Karpas-422 (cell line): ENCODE results near the gene KAT6B. TPM values are rescaled to one million over a fixed set of nuclear protein-coding genes. Genes with fewer than 3 reads are reported as not detected.
"Not testable (repeated sequence)": the region's sequence is repeated elsewhere in the genome, so short reads cannot be mapped to it uniquely, and the experiment has no call there.

Source experiments
- DNase-seq: peaks from one replicate; pipeline ENCODE4 v3.0.0-alpha.2; 2015
- H2AFZ ChIP-seq: fragments of 200-600 bp; sonication (generic); 2 replicates; pipeline ENCODE4 v1.6.1; 2014; ENCODE audit warnings: antibody characterized with exemption, low read length, mixed read lengths
- H3K27ac ChIP-seq: fragments of 200-600 bp; sonication (generic); 2 replicates; pipeline ENCODE4 v1.5.1; 2014; ENCODE audit warnings: mild to moderate bottlenecking, low read length, moderate library complexity
- H3K27me3 ChIP-seq: fragments of 200-600 bp; sonication (generic); 2 replicates; pipeline ENCODE4 v1.6.1; 2014; ENCODE audit warnings: low read length, mixed read lengths
- H3K36me3 ChIP-seq: fragments of 200-600 bp; sonication (generic); 2 replicates; pipeline ENCODE4 v1.6.1; 2014; ENCODE audit warnings: low read length, mixed read lengths; ENCODE audit not compliant: insufficient read depth
- H3K4me1 ChIP-seq: fragments of 200-600 bp; sonication (generic); 2 replicates; pipeline ENCODE4 v1.6.1; 2014; ENCODE audit warnings: mild to moderate bottlenecking, low read length, mixed read lengths
- H3K4me2 ChIP-seq: fragments of 200-600 bp; sonication (generic); 2 replicates; pipeline ENCODE4 v1.6.1; 2014; ENCODE audit warnings: low read length, low read depth, mild to moderate bottlenecking; ENCODE audit not compliant: poor library complexity, severe bottlenecking
- H3K4me3 ChIP-seq: fragments of 200-600 bp; sonication (generic); 2 replicates; pipeline ENCODE4 v1.5.1; 2014; ENCODE audit warnings: mild to moderate bottlenecking, antibody characterized with exemption, low read length, mixed read lengths
- H3K79me2 ChIP-seq: fragments of 200-600 bp; sonication (generic); 2 replicates; pipeline ENCODE4 v1.6.1; 2014; ENCODE audit warnings: mild to moderate bottlenecking, low read length, mixed read lengths
- H3K9ac ChIP-seq: fragments of 200-600 bp; sonication (generic); 2 replicates; pipeline ENCODE4 v1.6.0; 2014; ENCODE audit warnings: low read length
- H3K9me2 ChIP-seq: fragments of 200-600 bp; sonication (generic), shearing (Covaris generic); replicated peaks from 2 replicates; pipeline ENCODE4 v1.6.0; 2014; ENCODE audit warnings: mild to moderate bottlenecking, low read length, moderate library complexity; ENCODE audit not compliant: insufficient read depth
- H3K9me3 ChIP-seq: fragments of 300-700, 200-600 bp; sonication (generic); 2 replicates; pipeline ENCODE4 v1.6.1; 2014; ENCODE audit warnings: low read length, mixed read lengths
- H4K20me1 ChIP-seq: fragments of 200-600 bp; sonication (generic); 2 replicates; pipeline ENCODE4 v1.6.1; 2014; ENCODE audit warnings: mild to moderate bottlenecking, antibody characterized with exemption, low read length, low read depth; ENCODE audit not compliant: insufficient read depth
- total RNA-seq: library from RNA; depleted of rRNA; stranded (reverse); fragments of >200 nt; shearing (Covaris generic); gene quantifications from 2 replicates; pipeline ENCODE4 v1.2.3, GENCODE V29; 2014; ENCODE audit warnings: low replicate concordance

KAT6B gene
- total RNA-seq, 1 experiment from 2014 or later = 73.6 TPM

DNA sequence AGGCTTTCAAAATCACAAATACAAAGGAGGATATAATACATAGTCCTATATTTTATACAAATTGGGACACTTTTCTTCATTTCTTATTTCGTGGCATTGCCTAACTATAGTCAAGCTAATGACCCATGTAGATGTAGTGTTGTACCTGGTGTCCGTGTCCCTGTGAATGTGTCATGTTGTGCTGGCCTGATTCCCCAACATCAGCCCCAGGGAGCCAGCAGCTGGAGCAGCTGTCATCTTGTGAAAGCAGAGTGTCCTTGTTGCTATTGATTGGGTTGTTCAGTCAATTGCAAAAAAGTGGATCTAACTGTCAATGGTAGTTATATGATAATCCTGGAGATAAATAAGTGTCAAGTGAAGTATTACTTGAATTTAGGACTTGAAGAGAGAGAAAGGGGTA lies 86.3 kb downstream of the KAT6B start:
- Histone ChIP-seq H2AFZ (no peak overlapping the region), H3K9ac (no peak overlapping the region), H3K9me3 (no peaks in the 10 kb centered on the region), H3K79me2 (peaks cover 95% of the 10 kb centered on the region), H3K36me3 (no peaks in the 10 kb centered on the region), H3K27me3 (no peaks in the 10 kb centered on the region), H3K4me1 (peaks cover 15% of the 10 kb centered on the region), H3K9me2 (no peaks in the 10 kb centered on the region), H3K4me2 (no peak overlapping the region), H3K27ac (no peak overlapping the region), H4K20me1 (no peaks in the 10 kb centered on the region), H3K4me3 (no peak overlapping the region)
- no peak for DNase-seq

DNA sequence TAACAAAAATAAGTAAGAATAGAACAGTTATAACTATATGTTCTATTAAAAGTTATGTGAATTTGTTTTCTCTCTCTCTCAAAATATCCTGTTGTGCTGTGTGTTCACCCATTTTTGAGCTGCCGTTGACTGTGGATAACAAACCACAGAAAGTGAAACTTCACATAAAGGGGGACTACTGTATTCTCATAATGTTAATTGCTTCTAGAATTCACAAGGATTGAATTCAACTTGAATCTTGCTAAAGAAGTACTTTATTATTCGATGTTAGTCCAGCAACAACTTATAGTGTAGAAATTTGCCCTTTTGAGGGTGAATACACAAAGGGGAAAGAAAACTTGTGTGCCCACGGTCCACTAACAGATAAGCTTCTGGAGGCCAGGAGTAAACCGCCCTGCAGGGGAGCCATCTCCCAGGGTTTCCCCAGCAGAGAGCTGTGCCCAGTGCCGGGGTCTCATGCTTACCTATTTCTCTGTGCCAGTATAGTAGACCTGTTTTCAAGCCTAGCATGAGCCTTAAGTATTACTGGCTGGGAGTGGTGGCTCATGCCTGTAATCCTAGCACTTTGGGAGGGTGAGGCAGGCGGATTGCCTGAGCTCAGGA lies 87.1 kb downstream of the KAT6B start:
- Histone ChIP-seq H2AFZ (no peak overlapping the region), H3K79me2 (peaks cover 95% of the 10 kb centered on the region), H3K4me2 (no peak overlapping the region), H3K27ac (no peak overlapping the region), H3K36me3 (no peaks in the 10 kb centered on the region; the same call in 1 of the 2 replicates), H3K9me2 (no peaks in the 10 kb centered on the region), H3K4me3 (no peak overlapping the region), H3K4me1 (peaks cover 15% of the 10 kb centered on the region), H3K9me3 (no peaks in the 10 kb centered on the region), H3K9ac (no peak overlapping the region), H4K20me1 (no peaks in the 10 kb centered on the region), H3K27me3 (no peaks in the 10 kb centered on the region)
- no peak for DNase-seq

DNA sequence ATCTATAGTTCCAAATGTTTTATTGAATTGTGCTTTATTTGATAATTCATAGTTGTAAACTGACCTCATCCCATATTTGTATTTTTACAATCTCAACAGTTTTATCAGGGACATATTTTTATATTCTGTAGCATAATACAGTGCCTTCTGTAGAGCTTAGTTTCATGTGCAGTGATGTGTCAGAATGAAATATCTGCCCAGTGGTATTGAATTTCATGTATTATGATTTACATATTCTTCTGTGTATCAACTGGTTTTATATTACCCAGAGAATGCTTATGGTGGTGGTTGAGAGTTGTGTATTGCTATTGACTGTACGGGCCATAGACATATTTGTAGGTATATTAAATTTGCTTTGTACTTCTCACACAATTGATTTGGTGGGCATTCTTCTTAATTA lies 89.9 kb downstream of the KAT6B start:
- Histone ChIP-seq H3K9me2 (no peaks in the 10 kb centered on the region), H3K36me3 (no peaks in the 10 kb centered on the region; the same call in 1 of the 2 replicates), H3K9ac (no peak overlapping the region), H4K20me1 (no peaks in the 10 kb centered on the region), H3K4me3 (no peak overlapping the region), H3K4me2 (no peak overlapping the region), H3K27ac (no peak overlapping the region), H3K79me2 (peaks cover 92% of the 10 kb centered on the region), H2AFZ (no peak overlapping the region), H3K9me3 (no peaks in the 10 kb centered on the region), H3K4me1 (peaks cover 16% of the 10 kb centered on the region), H3K27me3 (no peaks in the 10 kb centered on the region)
- DNase-seq = no peak

DNA sequence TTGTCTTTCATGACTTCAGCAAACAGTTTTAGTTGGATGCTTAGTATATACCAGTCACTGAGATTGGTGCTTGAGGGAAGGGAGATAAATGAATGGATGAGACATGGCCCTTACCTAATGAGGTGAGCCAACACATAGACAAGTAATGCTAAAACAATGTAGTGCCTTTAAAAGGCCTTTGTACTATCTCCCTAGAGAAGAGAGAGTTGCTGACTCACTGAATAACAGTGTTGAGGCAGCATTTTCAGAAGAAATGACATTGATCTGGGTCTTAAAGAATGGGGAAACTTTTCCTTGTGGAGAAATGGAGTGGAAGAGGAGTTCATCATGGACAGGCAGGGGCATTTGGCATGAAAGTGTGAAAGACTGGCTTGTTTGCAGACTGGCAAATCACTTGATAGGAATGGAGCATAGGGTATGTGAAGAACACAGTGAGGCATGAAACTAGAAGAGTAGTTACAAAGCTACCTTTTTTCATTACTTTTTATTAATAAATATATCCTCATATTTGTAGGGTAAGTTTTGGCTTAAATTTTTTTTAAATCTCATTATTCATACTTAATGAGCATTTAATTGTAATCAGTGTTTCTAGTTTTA lies 91.2 kb downstream of the KAT6B start:
- H3K27ac ChIP-seq = no peak overlapping the region
- peaks cover 93% of the 10 kb centered on the region for H3K79me2 ChIP-seq
- no peak overlapping the region for H2AFZ ChIP-seq
- DNase-seq = no peak
- H3K4me2 ChIP-seq = no peak overlapping the region
- no peaks in the 10 kb centered on the region for H3K9me2 ChIP-seq
- H3K36me3 ChIP-seq = no peaks in the 10 kb centered on the region; the same call in 1 of the 2 replicates
- no peak overlapping the region for H3K4me3 ChIP-seq
- no peaks in the 10 kb centered on the region for H3K27me3 ChIP-seq
- no peak overlapping the region for H3K9ac ChIP-seq
- no peaks in the 10 kb centered on the region for H4K20me1 ChIP-seq
- no peaks in the 10 kb centered on the region for H3K9me3 ChIP-seq
- H3K4me1 ChIP-seq = peaks cover 26% of the 10 kb centered on the region

DNA sequence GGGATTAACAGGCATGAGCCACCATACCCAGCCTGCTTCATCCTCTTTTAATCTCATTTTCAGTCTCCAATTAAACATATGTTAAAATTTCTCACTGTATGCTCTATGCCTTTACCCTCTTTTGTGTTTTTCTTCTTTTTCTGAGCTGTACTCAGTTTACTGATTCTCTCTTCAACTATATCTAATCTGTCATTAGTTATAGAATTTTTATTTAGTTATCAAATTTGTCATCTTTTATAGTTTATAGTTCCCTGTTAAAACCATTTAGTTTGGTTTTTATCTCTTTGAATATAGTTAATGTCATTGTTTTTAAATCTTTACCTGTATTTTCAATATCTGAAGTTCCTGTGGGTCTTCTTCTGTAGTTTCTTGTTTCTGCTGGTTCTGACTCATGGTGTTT lies 93.3 kb downstream of the KAT6B start:
- Histone ChIP-seq H3K4me1 (peaks cover 34% of the 10 kb centered on the region), H3K4me3 (no peak overlapping the region), H3K4me2 (no peak overlapping the region), H2AFZ (no peak overlapping the region), H3K9ac (no peak overlapping the region), H3K36me3 (no peaks in the 10 kb centered on the region; the same call in 1 of the 2 replicates), H3K79me2 (peaks cover 96% of the 10 kb centered on the region), H3K27ac (no peak overlapping the region), H3K27me3 (no peaks in the 10 kb centered on the region), H4K20me1 (no peaks in the 10 kb centered on the region), H3K9me2 (no peaks in the 10 kb centered on the region), H3K9me3 (no peaks in the 10 kb centered on the region)
- no peak for DNase-seq

DNA sequence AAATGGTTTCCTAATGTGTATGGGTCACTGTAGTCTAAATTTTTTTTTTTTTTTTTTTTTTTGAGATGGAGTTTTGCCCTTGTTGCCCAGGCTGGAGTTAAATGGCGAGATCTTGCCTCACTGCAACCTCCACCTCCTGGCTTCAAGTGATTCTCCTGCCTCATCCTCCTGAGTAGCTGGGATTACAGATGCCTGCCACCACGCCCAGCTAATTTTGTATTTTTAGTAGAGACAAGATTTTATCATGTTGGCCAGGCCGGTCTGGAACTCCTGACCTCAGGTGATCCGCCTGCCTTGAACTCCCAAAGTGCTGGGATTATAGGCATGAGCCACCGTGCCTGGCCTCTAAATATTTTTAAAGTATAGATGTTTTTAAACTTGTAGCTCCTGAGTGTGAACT lies 94.7 kb downstream of the KAT6B start:
- not testable (repeated sequence) for H3K36me3 ChIP-seq, H2AFZ ChIP-seq, H3K9ac ChIP-seq, H3K4me3 ChIP-seq, H3K9me2 ChIP-seq, H4K20me1 ChIP-seq, DNase-seq, H3K4me2 ChIP-seq, H3K27ac ChIP-seq, H3K27me3 ChIP-seq, H3K9me3 ChIP-seq
- Histone ChIP-seq H3K79me2 (peaks cover 97% of the 10 kb centered on the region), H3K4me1 (peaks cover 23% of the 10 kb centered on the region)

DNA sequence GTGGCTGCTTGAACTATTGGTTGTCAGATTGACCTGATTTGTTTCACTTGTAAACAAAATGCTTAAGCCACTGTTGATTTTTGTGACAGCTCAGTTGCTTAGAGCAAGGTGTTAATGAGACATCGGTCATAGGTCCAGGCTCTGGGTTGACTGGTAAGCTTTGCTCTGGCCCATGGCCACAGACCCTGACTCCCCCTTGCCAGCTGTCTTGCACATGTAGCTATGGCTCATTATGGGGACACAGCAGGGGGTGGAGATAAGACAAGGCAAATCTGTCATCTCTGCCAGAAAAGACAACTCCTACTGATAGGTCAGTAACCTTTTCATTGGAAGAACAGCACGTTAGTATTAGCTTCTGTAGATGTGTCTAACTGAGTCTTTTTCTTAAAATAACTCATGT lies 95.3 kb downstream of the KAT6B start:
- Histone ChIP-seq H3K36me3 (no peaks in the 10 kb centered on the region; the same call in 1 of the 2 replicates), H3K4me1 (peaks cover 19% of the 10 kb centered on the region), H3K79me2 (peaks cover 97% of the 10 kb centered on the region), H3K4me2 (no peak overlapping the region), H3K27ac (no peak overlapping the region), H3K9me3 (no peaks in the 10 kb centered on the region), H3K4me3 (no peak overlapping the region), H2AFZ (no peak overlapping the region), H3K27me3 (no peaks in the 10 kb centered on the region), H3K9me2 (no peaks in the 10 kb centered on the region), H4K20me1 (no peaks in the 10 kb centered on the region), H3K9ac (no peak overlapping the region)
- DNase-seq = no peak

DNA sequence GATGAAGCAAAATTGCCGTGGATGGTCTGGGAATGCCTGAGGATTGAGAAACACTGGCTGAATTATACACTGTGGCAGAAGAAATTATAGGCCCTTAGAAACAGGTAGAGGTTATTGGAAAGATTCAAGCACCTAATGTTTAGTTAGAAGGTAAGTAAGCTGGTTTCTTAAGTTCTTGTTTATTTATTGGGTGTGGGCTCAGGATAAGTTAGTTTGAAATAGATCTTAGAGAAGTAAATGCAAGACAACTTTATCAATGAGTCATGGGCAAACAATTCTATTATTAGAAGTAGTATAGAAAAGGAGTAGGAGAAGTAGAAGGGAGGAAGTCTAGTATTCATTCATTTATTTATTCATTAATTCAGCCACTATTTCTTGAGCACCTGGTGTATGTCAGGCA lies 96.5 kb downstream of the KAT6B start:
- H3K4me2 ChIP-seq = no peak overlapping the region
- H3K4me1 ChIP-seq = peaks cover 19% of the 10 kb centered on the region
- no peak overlapping the region for H3K9ac ChIP-seq
- H2AFZ ChIP-seq = no peak overlapping the region
- peaks cover 97% of the 10 kb centered on the region for H3K79me2 ChIP-seq
- no peaks in the 10 kb centered on the region for H4K20me1 ChIP-seq
- H3K9me2 ChIP-seq = no peaks in the 10 kb centered on the region
- no peak overlapping the region for H3K4me3 ChIP-seq
- DNase-seq = no peak
- H3K27ac ChIP-seq = no peak overlapping the region
- no peaks in the 10 kb centered on the region; the same call in 1 of the 2 replicates for H3K36me3 ChIP-seq
- no peaks in the 10 kb centered on the region for H3K27me3 ChIP-seq
- no peaks in the 10 kb centered on the region for H3K9me3 ChIP-seq
